SH-SY5Y (cell line): ENCODE results near the gene IMMP2L.

ENCODE experiments used
- GATA2 ChIP-seq: IDR thresholded peaks from 2 replicates; pipeline ENCODE4 v1.6.1; 2011; ENCODE audit warnings: mild to moderate bottlenecking, low read depth, low read length
- GATA3 ChIP-seq: IDR thresholded peaks from 2 replicates; pipeline ENCODE4 v1.6.1; 2011; ENCODE audit warnings: low read depth, mild to moderate bottlenecking, low read length, moderate library complexity

GRCh38 chr7:111077001-111077400, 485.3 kb downstream of the IMMP2L start:
- TF ChIP-seq GATA3, result no peak
- no peak for TF ChIP-seq GATA2
